ENCODE data around the gene ANKS1B.

ANKS1B gene

DNA sequence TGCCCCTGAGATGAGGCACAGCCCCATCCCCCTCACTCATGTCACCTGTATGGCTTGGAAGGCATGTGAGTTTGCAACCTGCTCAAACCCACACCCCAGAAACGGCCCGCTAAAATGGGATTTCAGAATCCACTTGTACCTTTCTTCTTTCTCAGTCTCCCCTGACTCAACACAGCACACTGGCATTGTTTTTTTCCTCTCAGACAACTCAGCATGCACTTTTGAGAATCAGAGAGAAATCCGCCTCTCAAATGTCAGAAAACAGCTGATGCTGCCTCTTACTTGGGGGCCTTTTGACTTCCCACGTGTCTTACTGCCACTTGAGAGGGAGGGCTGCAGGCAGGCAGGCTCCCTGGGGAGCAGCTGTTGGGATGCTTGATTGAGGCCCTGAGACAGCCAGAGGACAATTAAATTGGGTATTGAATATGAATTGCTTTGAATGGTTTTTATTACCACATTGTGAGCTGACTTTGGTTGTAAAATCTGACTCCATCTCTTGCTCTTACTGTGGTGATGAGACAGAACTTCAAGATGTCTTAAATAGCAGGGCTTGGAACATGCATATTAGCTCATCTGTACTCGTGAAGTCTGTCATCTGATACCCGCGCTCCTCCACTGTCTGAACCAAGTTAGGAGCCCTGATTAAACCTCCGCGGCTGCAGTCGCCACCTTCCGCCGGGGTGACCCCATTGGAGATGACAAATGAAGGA, 1243.0 kb downstream of the ANKS1B start:
- DNase-seq = no peak

DNA sequence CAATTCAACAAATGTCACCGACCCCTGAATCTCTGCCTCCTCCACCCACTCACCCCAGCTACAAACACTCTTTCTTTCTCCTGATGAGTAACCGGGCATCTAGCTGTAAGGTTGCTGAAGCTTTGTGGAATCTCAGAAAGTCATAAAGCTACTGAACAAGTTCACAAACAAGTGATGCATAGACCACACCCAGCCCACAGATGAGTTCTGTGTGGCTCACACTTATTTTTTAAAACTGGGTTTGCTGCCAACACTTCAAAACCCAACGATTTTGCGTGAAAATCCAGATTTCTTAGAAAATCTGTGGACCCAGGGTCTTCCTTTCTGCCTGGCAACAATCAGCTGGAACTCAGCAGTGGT, 1243.6 kb downstream of the ANKS1B start:
- DNase-seq = no peak

DNA sequence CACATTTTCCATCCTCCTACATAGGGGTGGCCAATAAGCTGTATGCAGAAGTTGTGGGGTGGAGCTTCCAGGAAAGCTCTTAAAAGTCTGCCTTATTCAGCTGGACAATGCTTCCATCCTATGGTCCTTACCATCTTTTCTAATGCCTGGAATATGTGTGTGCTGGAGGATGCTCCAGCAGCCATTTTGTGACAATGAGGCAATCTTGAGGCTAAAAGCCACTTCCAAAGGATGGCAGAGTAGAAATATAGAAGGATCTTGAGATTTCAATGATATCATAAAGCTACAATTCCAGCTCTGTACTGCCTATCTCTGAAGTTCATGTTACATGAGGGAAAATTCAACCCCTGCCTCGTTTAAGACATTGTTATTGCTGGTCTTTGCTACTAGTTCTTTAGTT, 1244.0 kb downstream of the ANKS1B start:
- DNase-seq = no peak

DNA sequence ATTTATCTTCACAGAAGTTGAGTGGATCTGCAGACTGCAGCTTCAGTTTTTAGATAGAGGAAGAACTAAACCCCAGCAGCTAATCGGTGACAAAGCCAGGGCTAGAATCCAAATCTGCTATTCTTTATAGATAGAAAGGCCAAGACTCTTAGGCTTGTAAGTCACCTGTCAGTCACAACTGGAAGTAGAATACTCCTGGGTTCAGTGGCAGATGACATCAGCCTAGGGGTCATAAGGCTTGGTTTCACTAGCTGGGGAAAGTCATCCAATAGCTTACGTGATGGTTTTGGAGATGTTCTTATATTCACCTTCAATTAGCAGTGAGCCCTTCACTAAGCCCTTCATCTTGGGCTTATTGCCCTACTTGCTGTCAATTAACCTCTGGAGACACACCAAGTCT, 1246.2 kb downstream of the ANKS1B start:
- no peak for DNase-seq

DNA sequence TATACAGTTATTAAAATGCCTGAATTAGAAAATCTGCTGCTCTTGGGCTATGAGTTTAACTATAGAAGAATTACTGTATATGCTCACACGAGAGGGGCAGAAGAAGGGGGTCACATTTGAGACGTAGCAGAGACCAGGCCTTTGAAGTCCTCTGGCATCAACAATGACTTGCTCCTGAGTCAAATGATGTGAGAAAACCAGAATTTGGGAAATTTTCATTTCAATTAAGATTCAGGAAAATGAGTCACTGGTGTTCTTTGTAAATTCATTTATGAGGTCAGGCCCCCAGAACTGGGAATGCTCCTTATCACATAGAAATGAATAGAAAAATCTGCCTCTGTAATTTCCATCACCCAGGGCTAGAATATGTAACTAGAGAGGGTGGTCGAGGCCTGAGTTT, 1246.7 kb downstream of the ANKS1B start:
- no peak for DNase-seq

DNA sequence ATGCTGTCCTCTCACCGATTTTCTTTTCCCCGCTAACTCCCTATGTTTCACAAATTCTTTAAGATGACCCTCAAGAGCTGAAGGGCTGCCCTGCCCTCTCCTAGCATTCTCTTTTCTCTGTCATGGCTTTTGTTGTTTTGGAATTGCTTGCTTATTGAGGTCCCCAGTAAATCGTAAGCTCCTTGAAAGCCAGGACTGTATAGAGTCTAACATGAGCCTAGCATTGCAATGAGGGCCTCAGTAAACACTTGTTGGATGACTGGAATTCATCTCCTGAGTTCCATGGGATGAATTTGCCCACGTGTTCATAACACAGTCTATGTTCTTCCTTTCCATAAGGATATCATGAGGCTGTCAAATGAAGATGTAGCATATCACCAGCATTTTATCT, 1247.4 kb downstream of the ANKS1B start:
- DNase-seq = no peak

DNA sequence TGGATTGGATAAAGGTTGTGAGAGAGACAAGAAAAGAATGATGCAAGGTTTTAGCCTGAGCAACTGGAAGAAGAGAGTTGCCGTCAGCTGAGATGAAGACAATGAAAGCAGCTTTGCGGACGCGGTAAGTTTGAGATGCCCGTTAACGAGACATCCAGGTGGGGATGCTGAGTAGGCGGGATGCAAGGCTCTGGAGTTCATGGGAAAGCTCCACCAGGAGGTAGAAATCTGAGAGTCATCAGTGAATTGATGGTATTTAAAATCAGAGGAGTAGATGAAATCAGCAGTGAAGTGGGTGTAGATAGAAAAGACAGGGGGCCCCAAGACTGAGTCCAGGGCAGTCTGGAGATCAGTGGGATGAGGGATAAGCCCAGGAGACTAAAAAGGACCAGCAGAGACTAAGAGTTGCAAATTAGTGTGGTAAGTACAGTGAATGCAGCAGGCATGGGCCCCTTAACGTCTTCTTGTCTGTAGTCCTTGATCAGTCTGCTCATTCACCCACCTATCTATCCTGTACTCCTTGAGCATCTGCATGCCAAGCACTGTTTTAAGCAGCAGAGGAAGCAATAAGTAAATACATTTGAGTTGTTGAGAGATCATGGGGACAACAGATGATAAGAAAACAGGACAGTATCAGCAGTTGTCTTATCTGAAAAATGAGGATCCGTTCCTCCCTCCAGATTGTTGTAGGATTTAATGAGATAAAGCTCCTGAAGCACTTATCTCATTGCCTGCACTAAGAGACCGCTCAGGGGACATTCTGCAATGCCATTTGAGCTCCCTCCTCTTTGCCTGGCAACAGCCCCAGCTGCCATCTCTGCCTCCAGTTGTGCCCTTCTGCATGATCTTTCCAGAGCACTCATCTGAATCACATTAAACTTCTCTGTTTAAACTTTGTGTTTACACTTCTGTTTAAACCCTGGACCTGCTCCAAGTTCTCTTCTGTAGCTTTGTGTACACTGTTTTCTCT, 1248.1 kb downstream of the ANKS1B start:
- DNase-seq = no peak

DNA sequence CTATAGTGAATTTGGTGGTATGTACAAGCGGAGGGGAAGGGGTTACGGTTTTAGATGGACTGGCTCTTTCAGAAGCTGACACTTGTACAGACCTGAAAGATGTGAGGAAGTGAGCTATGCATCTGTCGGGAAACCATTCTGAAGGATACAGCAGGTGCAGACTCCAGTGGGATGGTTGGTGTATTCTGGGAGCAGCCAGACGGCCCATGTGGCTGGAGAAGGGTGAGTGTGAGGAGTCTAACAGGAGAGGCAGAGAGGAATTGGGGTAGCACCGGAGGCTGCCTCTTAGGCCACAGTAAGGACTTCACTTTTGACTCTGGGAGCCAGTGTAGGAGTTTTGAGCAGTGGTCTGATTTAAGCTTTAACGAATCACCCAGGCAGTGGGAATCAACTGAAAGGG, 1248.9 kb downstream of the ANKS1B start:
- no peak for DNase-seq

DNA sequence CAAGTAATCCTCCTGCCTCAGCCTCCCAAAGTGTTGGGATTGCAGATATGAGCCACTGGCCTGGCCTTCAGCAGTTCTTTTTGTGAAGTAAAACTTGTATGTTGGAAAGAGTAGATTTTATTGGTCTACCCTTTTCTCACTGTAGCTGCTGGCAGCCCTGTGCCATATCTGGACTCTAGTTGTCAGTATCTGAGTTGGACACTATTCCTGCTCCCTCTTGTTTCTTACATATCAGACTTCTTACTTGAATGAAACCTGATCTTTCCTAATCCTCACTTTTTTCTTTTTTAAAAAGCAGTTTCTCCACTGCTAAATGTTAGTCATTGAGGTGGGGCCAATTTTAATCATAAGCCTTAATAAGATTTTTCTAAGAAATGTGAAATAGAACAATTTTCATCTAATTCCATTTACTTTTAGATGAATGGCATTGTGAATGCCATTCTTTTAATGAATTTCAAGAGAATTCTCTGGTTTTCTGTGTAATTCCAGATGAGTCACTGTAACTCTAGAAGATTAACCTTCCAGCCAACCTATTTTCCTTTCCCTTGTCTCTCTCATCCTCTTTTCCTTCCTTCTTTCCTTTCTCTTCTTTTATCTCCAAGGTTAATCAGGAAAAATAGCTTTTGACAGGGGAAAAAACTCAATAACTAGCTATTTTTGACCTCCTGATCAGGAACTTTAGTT, 1250.9 kb downstream of the ANKS1B start:
- no peak for DNase-seq

DNA sequence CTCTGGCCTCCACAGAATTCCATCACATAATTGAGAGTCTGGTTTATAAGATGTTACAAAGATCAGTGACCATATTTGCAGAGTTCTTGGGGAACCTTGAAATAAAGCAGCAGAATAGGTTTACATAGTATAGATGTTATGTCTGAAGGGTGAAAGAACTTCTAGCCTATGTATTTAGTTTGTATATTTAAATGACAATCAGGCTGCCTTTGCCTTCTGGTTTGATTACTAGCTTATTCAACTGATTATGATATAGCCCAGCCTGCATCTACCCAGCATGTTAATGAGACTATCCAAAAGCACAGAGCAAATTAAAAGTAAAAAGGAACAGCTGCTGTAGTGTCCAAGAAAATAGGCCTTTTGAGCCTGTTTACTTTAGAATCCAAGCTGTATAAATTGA, 1254.3 kb downstream of the ANKS1B start:
- DNase-seq = no peak

DNA sequence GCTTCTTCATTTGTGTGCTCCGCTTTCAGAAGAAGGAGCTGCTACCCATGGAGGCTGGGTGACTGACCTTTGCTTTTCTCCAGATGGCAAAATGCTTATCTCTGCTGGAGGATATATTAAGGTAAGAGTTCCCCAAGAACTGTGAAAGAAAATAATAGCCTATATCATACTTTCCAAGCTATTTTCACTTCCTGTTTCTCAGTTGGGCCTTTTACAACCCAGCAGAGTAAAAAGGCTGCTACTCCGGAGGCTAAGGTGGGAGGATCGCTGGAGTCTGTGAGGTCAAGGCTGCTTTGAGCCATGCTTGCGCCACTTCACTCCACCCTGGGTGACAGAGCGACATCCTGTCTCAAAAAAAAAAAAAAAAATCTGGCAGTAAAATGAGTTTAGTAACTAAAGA, 1257.5 kb downstream of the ANKS1B start:
- no peak for DNase-seq

DNA sequence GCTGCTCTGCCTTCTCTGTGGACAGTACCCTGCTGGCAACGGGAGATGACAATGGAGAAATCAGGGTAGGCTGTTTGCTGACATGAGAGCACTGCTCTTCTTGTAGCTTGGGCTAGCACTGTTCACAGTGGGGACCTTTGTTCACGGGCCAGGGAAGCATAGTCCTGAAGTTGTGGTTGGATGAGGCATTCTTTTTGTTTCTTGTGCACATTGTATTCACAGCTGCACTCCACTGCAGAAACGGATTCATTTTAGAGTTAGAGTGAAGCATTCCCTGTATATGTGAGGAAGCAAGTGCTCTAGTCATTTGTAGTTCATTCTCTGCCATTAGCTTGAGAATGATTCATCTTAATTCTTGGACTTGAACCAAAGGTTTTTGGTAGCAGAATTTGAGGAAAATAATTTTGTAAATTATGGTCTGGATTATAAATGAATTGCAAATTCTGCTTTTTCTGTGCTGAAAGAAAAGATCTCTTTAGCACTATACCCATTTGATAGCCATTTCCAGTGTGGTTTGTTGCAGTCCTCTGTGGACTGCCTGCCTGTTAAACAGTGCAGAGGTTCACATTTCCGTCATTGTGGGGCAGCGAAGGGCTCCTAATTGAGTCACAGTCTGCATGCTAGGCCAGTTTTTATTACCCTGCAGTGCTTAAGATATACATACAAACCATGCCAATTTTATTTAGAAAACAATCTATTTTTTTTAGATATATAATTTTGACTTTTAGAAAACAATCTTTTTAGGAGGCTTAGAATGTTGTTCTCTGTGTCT, 1259.1 kb downstream of the ANKS1B start:
- no peak for DNase-seq

DNA sequence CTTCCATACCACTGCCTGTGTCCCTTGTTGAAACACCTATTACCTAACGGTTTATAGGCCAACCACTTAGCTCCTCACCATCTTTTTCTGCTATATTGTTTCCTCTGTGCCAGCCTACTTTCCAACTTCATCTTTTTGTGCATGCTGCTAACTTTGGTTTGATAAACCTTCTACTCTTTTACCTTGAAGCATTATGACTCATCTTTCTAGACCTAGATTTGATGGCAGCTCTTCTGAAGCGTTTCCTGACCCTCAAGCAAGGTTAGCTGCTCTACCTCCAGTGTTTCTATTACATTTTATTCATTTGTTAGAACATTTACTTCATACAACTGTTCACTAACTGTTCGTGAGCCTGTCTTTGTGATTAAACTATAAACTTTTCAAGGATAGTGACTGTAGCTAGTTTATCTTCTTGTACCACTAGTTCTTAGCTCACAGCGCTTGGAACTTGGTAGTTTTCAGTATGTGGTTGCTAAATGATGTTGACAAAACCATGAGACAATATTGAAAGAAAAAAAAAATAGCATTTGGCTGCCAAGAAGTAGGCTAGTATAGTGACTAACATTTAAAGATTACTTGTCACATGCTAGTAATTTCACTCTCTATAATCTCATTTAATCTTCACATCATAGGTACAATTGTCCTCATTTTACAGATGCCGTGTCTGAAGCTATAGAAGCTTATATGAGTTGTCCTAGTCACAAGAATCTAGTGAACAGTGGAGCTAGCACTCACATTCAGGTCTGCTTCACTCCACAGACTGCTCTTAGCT, 1260.2 kb downstream of the ANKS1B start:
- DNase-seq = no peak

DNA sequence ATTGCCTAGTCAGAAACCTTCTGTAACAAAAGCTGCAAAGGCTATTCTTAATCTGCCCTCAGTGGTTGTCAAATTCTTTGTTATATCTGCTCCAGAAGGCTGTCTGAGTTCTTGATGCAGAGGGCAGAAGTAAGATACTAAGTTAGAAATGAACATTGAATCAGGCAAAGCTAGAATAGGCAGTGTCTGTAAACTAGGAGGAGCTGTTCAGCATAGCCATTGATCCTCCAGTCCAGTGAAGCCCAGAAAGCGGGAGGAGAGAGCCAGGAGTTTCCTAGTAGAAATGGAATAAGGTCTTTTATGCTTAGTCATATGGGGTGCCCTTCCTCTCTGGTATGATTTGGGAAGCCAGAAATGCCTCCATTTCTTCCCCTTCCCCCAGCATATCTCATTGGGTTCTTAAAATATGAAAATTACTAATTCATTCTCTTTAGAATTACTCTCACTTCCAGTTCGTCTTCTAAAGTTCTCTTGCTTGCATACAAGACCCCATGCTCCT, 1263.5 kb downstream of the ANKS1B start:
- DNase-seq = no peak

DNA sequence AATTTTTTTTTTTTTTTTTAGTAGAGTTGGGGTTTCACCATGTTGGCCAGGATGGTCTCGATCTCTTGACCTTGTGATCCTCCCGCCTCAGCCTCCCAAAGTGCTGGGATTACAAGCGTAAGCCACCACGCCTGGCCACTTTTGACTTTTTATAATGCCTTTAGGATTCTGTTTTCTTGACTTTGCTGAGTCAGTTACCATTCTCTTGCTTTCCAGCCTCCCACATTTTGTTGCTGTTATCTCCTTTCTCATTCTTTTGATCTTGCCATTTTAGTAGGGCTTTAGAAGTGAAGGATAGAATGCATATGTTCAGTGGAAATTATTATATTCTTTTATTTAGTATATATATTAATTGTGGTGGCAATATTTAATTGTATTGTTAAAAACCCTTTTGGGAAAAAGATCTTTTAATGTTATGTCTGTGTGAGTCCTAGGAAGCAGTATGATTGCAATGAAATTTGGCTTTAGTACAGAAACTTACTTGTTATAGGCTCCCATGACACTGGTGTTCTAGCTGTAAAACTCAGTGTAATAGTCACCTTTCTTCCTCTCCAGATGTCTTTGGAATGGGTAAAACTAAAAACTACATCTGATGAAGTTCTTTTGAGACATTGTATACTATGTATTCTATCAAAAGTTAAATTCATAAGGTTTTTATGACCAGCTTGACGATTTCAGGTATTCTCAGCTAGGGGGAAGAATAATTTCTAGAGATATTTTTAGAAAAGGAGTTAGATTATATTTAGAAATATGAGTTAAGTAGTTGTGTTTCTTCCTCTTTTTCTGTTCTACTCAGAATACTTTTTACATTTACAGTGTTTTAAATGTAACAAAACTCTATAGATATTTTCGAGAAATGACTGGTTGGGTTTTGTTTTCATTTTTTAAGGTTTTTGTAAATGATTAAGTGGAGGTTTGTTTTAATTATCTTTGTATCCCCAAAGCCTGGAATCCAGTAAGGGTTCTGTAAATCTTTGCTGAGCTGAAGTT, 1264.9 kb downstream of the ANKS1B start:
- no peak for DNase-seq

DNA sequence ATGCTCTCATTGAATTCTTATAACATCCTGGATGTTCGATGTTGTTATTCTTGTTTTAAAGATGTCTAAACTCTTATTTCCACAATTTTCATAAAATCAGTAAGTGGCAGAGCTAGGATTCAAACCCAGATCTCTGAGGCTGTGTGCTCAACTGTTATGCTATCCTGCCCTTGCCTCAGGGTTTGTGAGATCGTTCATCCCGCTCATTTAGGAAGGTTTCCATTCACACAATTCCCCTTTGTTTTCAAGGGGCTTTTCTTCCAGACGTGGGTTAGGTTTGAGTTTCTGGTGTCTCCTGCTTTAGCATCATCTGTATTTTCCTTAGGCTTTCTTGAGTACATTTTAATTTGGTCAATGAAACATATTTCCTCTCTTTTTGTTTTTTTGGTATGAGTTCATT, 1270.3 kb downstream of the ANKS1B start:
- DNase-seq = no peak

DNA sequence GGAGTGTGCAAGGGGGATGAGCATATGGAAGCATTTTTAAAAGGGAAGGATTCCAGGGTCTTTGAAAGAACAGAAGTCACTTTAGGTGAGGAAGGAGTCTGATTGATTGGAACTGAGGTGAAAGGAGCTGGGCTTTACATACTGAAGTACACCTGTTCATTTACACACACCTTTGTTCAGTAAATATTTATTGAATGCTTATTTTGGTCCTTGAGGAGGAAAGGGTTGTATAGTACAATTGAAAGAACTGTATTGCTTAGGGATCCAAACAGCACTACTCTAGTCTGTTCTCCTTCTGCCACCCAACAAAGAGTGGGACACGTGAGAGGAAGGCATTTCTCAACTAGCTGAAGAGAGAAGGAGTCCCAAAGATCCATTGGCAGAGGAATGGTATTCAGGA, 1275.7 kb downstream of the ANKS1B start:
- no peak for DNase-seq

DNA sequence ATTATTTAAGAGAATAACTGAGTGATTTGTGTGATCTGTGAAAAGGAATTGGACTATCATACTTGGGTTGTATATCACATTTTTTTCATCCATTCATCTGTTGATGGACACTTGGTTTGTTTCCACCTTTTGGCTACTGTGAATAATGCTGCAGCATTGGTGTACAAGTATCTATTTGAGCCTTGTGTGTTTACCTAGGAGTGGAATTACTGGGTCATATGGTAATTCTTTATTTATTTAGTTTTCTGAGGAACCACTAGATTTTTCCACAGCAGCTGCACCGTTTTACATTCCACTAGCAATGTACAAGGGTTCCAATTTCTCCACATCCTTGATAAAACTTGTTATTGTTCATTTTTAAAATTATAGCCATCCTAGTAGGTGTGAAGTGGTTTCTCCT, 1283.6 kb downstream of the ANKS1B start:
- no peak for DNase-seq

DNA sequence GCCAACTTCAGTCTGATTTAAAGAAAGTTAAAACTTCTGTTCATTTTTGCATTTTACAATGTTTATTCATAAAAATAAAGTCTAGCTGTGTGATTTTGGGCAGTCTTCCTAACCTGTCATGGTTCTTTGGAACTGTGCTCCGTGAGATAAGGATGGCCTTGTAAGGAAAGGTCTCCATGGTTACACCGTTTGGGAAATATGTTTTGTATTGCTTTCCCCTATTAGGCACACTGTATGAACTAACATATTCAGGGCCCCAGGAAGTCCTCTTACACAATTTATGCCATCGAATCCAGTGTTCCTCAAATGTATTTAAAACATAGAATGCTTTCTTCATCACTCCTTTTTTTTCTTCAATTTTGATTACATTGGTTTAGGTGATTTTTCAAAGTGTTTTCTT, 1285.2 kb downstream of the ANKS1B start:
- no peak for DNase-seq

DNA sequence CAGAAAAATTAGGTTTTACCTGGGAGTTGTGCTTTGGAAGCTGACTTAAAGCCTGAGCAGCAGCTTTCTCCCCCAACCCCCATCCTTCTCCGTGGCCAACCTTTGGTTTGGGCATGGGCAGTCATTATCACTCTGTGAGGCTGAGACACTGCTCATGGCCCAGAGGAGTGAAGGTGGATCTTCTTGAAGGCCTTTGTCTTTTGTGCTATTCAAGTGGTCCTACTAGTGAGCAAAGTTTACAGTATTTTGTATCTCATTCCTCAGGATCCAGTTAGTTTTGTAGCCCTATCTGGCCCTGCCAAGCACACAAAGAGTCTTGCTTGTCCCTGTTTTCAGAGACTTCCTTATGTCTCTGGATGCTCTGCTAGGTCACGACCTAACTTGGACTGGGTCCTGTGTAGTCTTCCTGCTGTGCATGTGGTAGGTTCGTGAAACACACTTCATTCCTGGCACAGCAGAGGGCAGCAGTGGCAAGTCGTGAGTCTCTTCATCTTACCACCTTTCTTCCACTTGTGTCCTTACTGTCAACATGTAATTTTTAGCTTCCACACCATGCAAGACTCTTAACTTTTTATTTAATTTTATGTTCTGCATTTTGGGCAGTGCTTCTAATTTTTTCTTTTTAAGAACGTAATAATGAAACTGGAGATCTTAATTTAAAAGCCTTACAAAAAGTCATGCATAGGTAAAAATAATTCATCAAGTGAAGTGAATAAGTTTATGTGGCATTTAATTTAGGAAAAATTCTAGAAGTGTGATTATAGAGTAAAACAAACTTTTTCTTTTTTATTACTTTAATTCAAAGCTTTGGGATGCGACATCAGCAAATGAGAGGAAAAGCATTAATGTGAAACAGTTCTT, 1285.9 kb downstream of the ANKS1B start:
- peak; percentile 24 for DNase-seq
